Spleen (tissue), 11 donors: ENCODE measurements around the gene METAP1D. TPM values are rescaled to one million over a fixed set of nuclear protein-coding genes. Genes with fewer than 3 reads are reported as not detected.

ENCODE experiments used
- DNase-seq: peaks from one replicate; pipeline ENCODE4 v3.0.0-alpha.2; 2020
- H3K27ac ChIP-seq, 8 donors: fragments of 200-600 bp; sonication (generic) in 7 of 8; 1 replicate in 4 of 8; 2 replicates in 4 of 8; pipeline versions ENCODE4 v1.5.0 to v1.8.0; 2016 to 2021; ENCODE audit warnings: inconsistent platforms in 4 of 8, mild to moderate bottlenecking in 4 of 8, moderate library complexity in 1 of 8
- H3K27me3 ChIP-seq, 7 donors: fragments of 200-600 bp; sonication (generic) in 6 of 7; replicated peaks in 1 of 7; 1 replicate in 4 of 7; 2 replicates in 3 of 7; pipeline versions ENCODE4 v1.5.0 to v1.8.0; 2016 to 2021; ENCODE audit warnings: inconsistent platforms in 3 of 7, mild to moderate bottlenecking in 1 of 7
- H3K36me3 ChIP-seq, 6 donors: fragments of 200-600 bp; sonication (generic) in 5 of 6; 1 replicate in 4 of 6; 2 replicates in 2 of 6; pipeline versions ENCODE4 v1.5.0 to v1.8.0; 2016 to 2021; ENCODE audit warnings: inconsistent platforms in 2 of 6
- H3K4me1 ChIP-seq, 6 donors: fragments of 200-600 bp; sonication (generic) in 5 of 6; 1 replicate in 3 of 6; 2 replicates in 3 of 6; pipeline versions ENCODE4 v1.5.0 to v1.8.0; 2016 to 2021; ENCODE audit warnings: inconsistent platforms in 3 of 6
- H3K4me3 ChIP-seq, 8 donors: fragments of 200-600 bp; sonication (generic) in 7 of 8; 1 replicate in 4 of 8; 2 replicates in 4 of 8; pipeline versions ENCODE4 v1.5.0 to v1.8.0; 2016 to 2021; ENCODE audit warnings: inconsistent platforms in 4 of 8, mild to moderate bottlenecking in 4 of 8, moderate library complexity in 2 of 8
- H3K9me3 ChIP-seq, 8 donors: fragments of 200-600 bp; sonication (generic) in 7 of 8; 1 replicate in 4 of 8; 2 replicates in 4 of 8; pipeline versions ENCODE4 v1.5.0 to v1.8.0; 2016 to 2021; ENCODE audit warnings: inconsistent platforms in 4 of 8
- CTCF ChIP-seq, 11 experiments: fragments of 200-600 bp in 7 of 11; fragments of 450-650 bp in 4 of 11; sonication (generic) in 4 of 11; IDR thresholded peaks in 8 of 11; conservative IDR thresholded peaks in 3 of 11; 1 replicate in 7 of 11; 2 replicates in 4 of 11; pipeline versions ENCODE4 v1.4.0 to v1.8.0; 2016 to 2021; ENCODE audit warnings: antibody characterized with exemption in 11 of 11, inconsistent platforms in 4 of 11, mild to moderate bottlenecking in 1 of 11
- POLR2A ChIP-seq, 3 donors: fragments of 450-650 bp; IDR thresholded peaks; one replicate each; pipeline ENCODE4 v1.5.1; 2017; ENCODE audit warnings: antibody characterized with exemption in 3 of 3, mild to moderate bottlenecking in 1 of 3
- POLR2AphosphoS5 ChIP-seq, 3 donors: sonication (generic); formaldehyde crosslinking; IDR thresholded peaks; one replicate each; pipeline ENCODE4 v1.5.1; 2017; ENCODE audit warnings: antibody characterized with exemption in 3 of 3
- WGBS, 5 donors: extraction: QIAGEN DNeasy Blood & Tissue Kit in 3 of 5; methylation state at CpG; one replicate each; pipeline versions ENCODE4 v1.1.5 to v1.1.7; 2013 to 2018; 5-methylcytosine and 5-hydroxymethylcytosine counted together
- intact Hi-C: fragments of 100-400 bp; cut with DNase I; formaldehyde crosslinking; loops from one replicate; pipeline ENCODE4 v1.15.0; 2023; ENCODE audit warnings: low total_unique reads
- polyA plus RNA-seq, 3 donors: library from polyadenylated mRNA; stranded (reverse); fragments of 200-250 nt; gene quantifications; one replicate each; pipeline ENCODE4 v1.2.1, GENCODE V29; 2013
- total RNA-seq, 7 donors: library from RNA; depleted of rRNA in 3 of 7; stranded (reverse); fragments of >200 nt in 3 of 7; fragmentation: NEBNext Ultra II Directional in 4 of 7; extraction: Animal tissue kit (Norgen Biotek cat#: 25700) in 4 of 7; gene quantifications; one replicate each; pipeline versions ENCODE4 v1.1.0 to v1.2.1, GENCODE V29; 2016 to 2021
- donor health status: healthy with polysubstance abuse.
- donor health status: DM: no; HTN: no; CAD: no; lungs with moderate emphysema.
- donor health status: DM: no; HTN: no; CAD: no.
- donor health status: Bipolar disorder and iron deficiency.
- donor health status: healthy.
- donor health status: DM: no; HTN: no; CAD: no.
- donor health status: DM: yes; HTN: yes; CAD: no.

METAP1D gene
- total and polyA plus RNA-seq, 10 donors: 4.9 to 11.9 (median 8.0) TPM

DNA sequence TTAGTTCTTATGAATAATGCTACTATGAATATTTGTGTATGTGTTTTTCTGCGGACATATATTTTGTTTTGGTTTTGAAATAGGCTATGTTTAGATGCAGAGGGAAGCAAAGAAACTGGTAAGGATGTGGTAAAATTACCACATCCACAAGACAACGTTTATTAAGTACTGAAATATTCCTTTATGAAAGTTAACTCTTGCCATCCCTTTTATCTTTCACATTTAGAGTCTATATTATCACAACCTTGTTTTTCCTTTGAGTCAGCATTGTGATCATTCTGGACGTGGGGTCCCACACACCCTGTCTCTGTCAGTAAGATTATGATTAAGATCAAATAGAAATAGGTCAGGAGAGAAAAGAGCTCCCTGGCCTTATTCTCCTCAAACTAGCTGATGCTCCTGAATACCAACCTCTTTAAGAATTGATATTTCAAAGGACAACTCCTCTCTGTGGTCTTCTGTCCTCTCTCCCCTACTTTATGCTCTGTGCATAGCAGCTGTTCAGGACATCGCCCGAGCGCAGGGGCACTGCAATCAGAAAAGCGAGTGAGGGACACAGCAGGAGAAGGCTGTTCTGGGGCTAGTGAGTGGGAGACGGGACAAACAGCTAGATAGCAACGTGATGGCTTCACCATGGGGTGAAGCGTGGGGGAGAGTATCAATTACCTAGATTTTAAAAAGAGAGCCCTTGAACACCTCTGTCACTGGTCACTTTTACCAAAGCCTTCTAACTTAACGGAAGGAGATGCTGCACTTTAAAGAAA, 12.2 kb downstream of the METAP1D start:
- H3K36me3 ChIP-seq: no peaks in the 10 kb centered on the region
- no peaks in the 10 kb centered on the region for H3K27me3 ChIP-seq
- peaks cover 0 to 4% (median 0%) of the 10 kb centered on the region in 8 donors for H3K9me3 ChIP-seq
- H3K4me1 ChIP-seq: peaks cover 0 to 35% (median 9%) of the 10 kb centered on the region in 6 donors
- intact Hi-C loops: no loop called here
- DNase-seq: no peak
- 53 to 70% (median 61%) methylated on average over 11 of the region's 11 CpGs for WGBS, 5 donors
- TF ChIP-seq POLR2A (IDR thresholded peaks at IDR 0.05) (no peak), CTCF (IDR thresholded peaks at IDR 0.05 in 8 of 11, conservative IDR thresholded peaks at IDR 0.05 in 3 of 11) (no peak), POLR2AphosphoS5 (IDR thresholded peaks at IDR 0.05) (no peak)
- H3K4me3 ChIP-seq: no peak overlapping the region
- H3K27ac ChIP-seq: no peak overlapping the region

- Histone ChIP-seq H3K27ac (no peak overlapping the region), H3K27me3 (no peaks in the 10 kb centered on the region), H3K9me3 (no peaks in the 10 kb centered on the region), H3K4me1 (peaks cover 0 to 35% (median 9%) of the 10 kb centered on the region in 6 donors), H3K4me3 (no peak overlapping the region), H3K36me3 (no peaks in the 10 kb centered on the region)
- TF ChIP-seq POLR2AphosphoS5 (IDR thresholded peaks at IDR 0.05) (no peak), CTCF (IDR thresholded peaks at IDR 0.05 in 8 of 11, conservative IDR thresholded peaks at IDR 0.05 in 3 of 11) (no peak), POLR2A (IDR thresholded peaks at IDR 0.05) (no peak)
- intact Hi-C loops: no loop called here
- 72 to 87% (median 80%) methylated on average over 9 of the region's 9 CpGs for WGBS, 5 donors
- no peak for DNase-seq
Measured at GRCh38 chr2:172012677-172013391, 13.1 kb downstream of the METAP1D start.

DNA sequence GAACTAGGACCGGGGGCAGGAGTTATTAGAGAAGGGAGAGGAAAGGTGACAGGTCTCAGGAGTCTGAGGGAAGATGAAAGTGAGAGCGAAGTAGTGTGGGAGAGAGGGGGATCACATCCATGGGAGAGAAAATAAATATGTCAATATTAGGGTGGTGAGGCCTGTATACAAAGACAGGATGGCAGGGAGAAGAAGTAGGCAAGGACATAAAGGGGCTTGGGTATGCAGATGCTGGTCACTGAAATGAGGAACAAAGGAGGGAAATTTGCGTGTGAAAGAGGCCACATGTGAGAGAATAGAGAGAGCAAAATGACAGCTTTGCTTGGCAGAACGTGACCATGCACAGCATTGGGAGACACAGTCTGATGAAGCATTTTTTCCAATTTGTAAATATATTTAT, 13.6 kb downstream of the METAP1D start:
- 54 to 65% (median 62%) methylated on average over 4 of the region's 4 CpGs for WGBS, 5 donors
- no peaks in the 10 kb centered on the region for H3K36me3 ChIP-seq
- no peak overlapping the region for H3K27ac ChIP-seq
- no peaks in the 10 kb centered on the region for H3K27me3 ChIP-seq
- no peak for DNase-seq
- intact Hi-C loops: no loop called here
- H3K4me3 ChIP-seq: no peak overlapping the region
- no peak for TF ChIP-seq CTCF (IDR thresholded peaks at IDR 0.05 in 8 of 11, conservative IDR thresholded peaks at IDR 0.05 in 3 of 11)
- TF ChIP-seq POLR2A (IDR thresholded peaks at IDR 0.05): no peak
- TF ChIP-seq POLR2AphosphoS5 (IDR thresholded peaks at IDR 0.05): no peak
- peaks cover 0 to 35% (median 9%) of the 10 kb centered on the region in 6 donors for H3K4me1 ChIP-seq
- H3K9me3 ChIP-seq: no peaks in the 10 kb centered on the region
